ENCODE results near the gene JAKMIP1. TPM values are rescaled to one million over a fixed set of nuclear protein-coding genes. Genes with fewer than 3 reads are reported as not detected.

Gene JAKMIP1
- total RNA-seq, 1 experiment from 2014 or later = not detected

DNA sequence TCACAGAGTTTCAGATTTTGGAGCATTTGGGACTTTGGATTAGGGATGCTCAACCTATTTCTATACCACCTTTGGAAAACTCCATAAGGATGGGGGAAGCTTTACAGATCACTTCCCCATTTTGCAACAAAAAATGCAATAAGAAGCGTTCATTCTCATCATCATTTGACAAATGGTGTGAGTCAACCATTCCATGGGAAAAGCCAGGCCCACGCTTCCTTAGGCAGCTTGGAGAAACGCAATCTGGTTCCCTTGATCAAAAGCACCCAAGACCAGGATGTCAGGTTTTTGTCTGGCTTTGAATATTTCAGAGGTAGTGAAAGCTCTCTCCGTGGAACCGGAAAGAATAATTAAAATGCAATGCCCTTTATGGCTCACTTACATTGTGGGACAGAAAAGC lies 102.8 kb downstream of the JAKMIP1 start:
- DNase-seq (ENCODE audit: low read depth) = no peak

- no peak for DNase-seq (ENCODE audit: low read depth)
These were observed 104.5 kb downstream of the JAKMIP1 start for GRCh38 chr4:6095897-6096296.

DNA sequence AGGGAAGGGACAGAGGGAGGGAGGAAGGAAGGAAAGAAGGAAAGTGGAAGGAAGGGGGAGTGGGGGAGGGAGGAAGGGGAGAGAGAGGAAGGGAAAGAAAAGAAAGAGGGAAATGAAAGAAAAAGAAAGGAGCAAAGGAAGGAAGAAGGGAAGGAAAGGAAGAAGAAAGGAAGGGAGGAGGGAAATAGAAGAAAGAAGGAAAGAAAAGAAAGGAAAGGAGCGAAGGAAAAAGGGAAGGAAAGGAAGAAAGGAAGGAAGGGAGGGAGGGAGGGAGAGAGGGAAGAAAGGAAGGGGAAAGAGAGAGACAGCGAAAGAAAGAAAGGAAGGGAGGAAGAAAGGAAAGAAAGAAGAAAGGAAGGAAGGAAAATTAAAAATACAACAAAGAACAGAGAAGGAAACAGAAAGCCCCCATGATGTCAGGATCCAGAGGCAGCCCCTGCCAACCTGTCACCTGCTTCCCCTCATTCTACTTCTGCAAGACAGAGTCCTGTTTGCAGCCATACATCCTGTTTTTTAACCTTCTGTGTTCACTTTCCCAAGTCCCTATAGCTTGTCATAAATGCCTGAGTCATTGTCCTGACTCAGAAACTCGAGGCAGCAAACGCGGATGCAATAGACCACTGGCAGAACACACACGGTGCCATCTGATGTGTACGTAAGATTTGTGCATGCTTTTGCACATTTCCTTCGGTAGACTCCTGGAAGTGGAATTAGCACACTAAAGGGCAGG lies 105.2 kb downstream of the JAKMIP1 start:
- DNase-seq (ENCODE audit: low read depth) = peak; percentile 38

DNA sequence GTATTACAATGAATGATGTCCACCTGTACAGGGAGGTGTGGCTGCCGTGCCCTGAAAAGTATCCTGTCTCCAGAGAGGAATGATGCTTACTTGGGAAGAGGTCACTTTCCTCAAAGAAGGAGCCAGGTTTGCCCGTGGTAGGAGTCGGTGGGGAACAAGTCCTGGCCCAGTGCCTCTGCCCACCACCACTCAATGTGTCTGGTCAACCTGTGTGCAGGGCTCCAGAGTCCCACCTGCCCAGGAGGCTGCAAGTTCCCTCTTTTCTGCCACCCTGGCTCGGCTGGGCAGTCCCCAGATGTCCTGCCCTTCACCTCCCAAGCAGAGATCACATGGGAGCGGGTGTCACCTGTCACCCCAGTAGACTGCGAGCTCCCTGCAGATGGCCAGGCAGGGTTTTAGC lies 106.7 kb downstream of the JAKMIP1 start:
- DNase-seq (ENCODE audit: low read depth) = no peak

DNA sequence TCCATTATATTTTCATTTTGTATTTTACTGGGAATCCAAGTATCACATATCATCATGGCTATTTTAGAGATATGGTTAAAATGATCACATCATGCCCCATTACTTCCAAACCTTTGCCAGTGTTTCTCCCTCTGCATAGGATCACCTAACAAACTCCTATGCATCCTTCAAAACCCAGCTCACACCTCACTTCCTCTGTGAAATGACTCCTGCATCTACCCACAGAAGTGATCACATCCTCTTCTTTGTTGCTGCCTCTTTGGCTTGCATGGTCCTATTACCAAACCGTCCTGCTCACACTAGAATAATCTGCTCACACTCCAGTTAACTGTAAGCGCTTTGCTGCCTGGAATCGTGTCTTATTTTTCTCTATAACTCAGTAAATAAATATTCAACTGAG lies 107.4 kb downstream of the JAKMIP1 start:
- DNase-seq (ENCODE audit: low read depth) = no peak

DNA sequence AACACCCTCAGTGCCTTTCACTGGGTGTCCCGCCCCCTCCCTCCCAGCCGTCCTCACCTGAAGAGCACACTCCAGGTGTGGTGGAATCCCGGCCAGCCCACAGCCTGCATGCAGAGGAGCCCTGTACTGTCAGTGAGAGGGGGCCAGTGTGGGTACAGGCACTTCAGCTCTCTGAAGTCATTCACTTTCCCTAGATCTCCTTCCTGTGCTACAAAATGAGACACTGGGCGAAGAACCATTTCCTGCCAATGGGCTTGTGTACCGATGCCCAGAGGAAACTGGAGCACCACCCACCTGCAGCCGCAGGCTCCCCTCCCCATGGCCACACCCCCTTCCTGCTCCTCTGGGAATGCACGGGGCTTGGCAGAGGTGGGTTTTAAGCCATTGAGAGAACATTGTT lies 108.2 kb downstream of the JAKMIP1 start:
- DNase-seq (ENCODE audit: low read depth) = no peak

GRCh38 chr4:6090931-6091330 lies 109.4 kb downstream of the JAKMIP1 start:
- no peak for DNase-seq (ENCODE audit: low read depth)

DNA sequence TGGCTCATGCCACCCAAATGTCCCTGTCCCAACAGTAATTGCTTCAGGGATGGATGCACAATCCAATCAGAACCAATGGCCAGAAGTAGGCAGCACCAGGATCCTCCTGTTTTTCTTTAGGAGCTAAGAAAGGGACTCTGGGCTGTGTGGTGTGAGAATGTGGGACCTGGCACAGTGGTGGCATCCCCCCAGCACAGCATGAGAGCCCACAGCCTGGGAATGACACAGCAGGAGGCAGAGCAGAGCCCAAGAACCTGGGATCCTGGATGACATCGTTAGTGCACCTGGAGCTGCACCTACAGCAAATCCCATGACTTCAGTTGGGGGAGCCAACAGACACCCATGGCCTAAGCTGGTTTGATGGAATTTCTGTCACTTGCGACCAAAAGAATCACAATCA lies 111.4 kb downstream of the JAKMIP1 start:
- no peak for DNase-seq (ENCODE audit: low read depth)

DNA sequence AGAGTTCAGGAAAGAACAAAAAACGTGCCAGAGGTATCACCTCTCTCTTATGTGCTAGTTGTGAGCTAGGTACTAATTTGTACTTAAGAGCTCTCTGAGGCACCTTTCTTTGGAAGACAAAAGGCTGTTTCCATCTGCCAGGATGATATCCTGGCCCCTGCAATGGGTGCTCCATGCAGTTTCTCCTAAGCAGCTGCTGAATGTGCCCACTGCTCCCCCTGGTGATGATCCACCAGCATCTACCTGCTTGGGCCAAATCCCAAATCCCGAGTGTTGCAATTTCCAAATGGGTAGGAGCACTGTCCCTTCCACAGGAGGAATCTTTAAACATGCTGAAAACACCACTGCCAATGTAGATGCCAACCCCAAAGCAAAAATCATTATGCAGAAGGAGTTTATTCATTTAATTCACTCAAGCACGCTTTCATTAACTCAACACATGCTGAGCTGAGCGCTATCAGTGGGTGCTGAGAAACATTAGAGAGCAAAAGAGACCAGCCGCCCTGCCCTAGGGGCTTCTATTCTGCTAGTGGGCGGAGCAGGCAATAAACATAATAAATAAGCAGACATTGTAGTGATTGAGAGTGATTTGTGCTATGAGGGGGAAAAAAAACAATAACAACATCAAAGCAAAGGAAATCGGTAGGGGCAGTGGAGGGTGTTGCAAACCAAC lies 112.5 kb downstream of the JAKMIP1 start:
- DNase-seq (ENCODE audit: low read depth) = peak; percentile 17

- DNase-seq (ENCODE audit: low read depth) = no peak
These were observed 113.5 kb downstream of the JAKMIP1 start for GRCh38 chr4:6086846-6087245.

DNA sequence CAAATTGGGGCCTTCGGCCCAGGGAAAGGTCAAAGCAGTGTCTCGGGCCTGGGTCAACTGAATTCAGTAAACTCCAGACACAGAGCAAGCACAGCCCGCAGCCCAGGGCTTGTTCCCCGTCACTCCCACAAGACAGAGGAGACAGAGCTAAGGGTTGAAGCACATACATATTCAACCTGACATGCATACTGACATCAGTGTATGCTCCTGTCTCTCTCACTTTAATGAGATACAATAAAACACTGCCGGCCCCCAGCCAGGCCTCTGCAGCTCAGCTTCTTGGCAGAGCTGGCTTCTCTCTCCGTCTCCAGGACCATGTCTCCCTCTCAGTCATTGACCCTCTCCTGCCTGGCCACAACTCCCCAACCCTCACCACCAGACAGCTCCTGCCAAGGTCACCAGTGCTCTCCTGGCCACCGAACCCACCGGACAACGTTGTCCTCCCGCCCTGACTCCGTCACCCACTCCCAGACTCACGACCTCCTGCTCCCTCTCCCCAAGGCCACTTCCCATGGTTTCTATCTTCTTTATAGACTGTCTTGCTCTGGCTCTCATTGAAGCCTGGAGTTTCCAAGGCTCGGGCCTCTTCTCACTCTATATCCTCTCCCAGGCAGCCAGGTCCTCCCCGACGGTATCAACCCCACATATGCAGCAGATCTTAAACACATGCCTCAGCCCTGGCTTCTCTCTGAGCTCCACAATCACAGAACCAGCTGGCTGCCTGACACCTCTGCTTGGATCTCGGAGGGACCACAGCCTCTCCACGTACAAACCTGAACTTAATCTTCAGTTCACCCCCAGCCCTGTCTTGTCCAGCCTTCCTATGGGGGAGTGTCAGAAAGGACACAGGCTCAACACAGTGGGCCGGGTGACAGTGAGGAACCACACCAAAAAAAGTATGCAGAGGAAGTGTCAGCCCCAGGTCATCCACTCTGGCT lies 114.4 kb downstream of the JAKMIP1 start:
- no peak for DNase-seq (ENCODE audit: low read depth)

- no peak for DNase-seq (ENCODE audit: low read depth)
These were observed 115.2 kb downstream of the JAKMIP1 start for GRCh38 chr4:6085028-6085690.

DNA sequence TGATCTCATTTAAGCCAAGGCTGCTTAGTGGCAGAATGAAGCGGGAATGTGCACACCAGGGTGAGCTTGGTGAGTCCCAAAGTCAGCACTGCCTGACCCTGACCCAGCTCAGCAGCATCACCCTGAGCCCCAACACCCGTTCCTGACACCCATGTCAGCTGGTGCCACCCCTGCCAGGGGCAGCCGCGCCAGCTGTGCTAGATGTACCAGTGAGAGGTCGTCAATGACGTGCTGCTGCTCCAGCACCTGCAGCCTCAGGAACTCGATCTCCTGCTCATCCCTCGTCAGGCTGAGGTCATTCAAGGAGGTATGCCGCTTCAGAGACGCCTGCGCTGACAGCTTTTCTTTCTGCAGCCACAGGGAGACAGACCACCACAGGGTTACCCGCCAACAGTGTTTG lies 120.4 kb downstream of the JAKMIP1 start:
- no peak for DNase-seq (ENCODE audit: low read depth)

- DNase-seq (ENCODE audit: low read depth) = no peak
These were observed 121.8 kb downstream of the JAKMIP1 start for GRCh38 chr4:6078560-6078959.

DNA sequence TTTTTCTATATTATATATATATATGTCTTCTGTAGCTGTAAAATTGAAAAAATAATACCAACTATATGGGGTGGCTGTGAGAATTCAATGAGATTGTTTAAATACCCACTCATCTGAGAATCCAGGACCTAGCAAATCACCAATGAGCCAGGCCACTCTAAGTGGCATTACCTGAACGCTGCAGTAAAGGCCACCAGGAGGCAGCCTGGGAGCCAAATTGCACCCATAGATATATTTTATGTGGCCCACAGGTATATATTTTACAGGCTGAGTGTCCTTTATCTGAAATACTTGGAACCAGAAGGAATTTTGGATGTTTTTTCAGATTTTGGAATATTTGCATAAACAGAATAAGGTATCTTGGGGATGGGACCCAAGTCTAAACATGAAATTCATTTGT lies 124.0 kb downstream of the JAKMIP1 start:
- DNase-seq (ENCODE audit: low read depth) = no peak

- no peak for DNase-seq (ENCODE audit: low read depth)
These were observed 125.6 kb downstream of the JAKMIP1 start for GRCh38 chr4:6074758-6075157.

- DNase-seq (ENCODE audit: low read depth) = no peak
These were observed 128.2 kb downstream of the JAKMIP1 start for GRCh38 chr4:6071959-6072720.

DNA sequence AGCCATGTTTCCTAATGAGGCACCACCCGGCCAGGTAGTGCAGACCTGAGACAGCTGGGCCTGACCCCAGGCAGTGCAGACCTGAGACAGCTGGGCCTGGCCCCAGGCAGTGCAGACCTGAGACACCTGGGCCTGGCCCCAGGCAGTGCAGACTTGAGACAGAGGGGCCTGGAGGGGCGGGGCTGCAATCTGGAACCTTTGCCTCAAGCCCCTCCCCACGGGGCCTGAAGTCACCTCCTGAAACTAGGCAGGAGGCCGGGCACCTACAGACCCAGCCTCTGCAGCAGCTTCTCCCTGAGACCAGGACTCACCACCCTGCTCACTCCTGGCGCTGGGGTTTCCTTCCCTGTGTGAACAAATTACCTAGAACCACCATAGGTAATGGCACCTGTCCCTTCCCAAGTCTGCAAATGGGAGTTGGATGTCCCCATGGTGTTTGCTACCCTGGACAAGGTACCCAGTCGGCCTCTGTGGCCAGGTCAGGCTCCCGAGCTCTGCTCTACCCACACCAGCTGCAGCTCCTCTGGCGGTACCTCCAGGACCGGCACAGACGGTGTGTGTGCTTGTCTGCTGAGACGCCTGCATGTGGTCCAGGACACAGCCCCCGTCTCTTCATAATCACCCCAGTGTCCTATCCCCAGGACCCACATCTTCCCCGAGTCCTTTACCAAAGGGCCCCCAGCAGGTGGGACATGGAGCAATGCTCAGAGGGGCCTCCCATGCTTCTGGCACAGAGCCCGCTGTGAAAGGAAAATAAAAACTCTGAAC lies 129.0 kb downstream of the JAKMIP1 start:
- no peak for DNase-seq (ENCODE audit: low read depth)

- no peak for DNase-seq (ENCODE audit: low read depth)
These were observed 130.3 kb downstream of the JAKMIP1 start for GRCh38 chr4:6069845-6070709.
